B cell (primary cell): ENCODE results near the gene RNASE12. TPM values are rescaled to one million over a fixed set of nuclear protein-coding genes. Genes with fewer than 3 reads are reported as not detected.

Source experiments
- ATAC-seq: fragments of 200-7000 bp; cut with Tn5 transposase; one replicate; pipeline ENCODE4 v1.10.0; 2021; ENCODE audit warnings: low read depth, mild to moderate bottlenecking, moderate number of reproducible peaks, moderate library complexity
- CTCF ChIA-PET: fragments of 350-600 bp; sonication (Branson Sonifier 250); formaldehyde crosslinking; loops from one replicate; lab custom pipeline; 2021; ENCODE audit warnings: antibody characterized with exemption, inconsistent platforms; lab: Charles Lee
- POLR2A ChIA-PET: fragments of 350-600 bp; sonication (Branson Sonifier 250); formaldehyde crosslinking; loops from one replicate; lab custom pipeline; 2021; ENCODE audit warnings: antibody characterized with exemption; lab: Charles Lee
- DNase-seq: peaks from one replicate; pipeline ENCODE4 v3.0.0; 2013
- H2AFZ ChIP-seq: 2 replicates; pipeline ENCODE4 v1.6.1; 2012; ENCODE audit warnings: mild to moderate bottlenecking, low read depth, low read length; ENCODE audit not compliant: insufficient read depth, poor library complexity, severe bottlenecking
- H3K27ac ChIP-seq, 2 donors: 1 replicate in 1 of 2; 2 replicates in 1 of 2; pipeline ENCODE4 v1.5.1; 2012 to 2013; ENCODE audit warnings: low read length in 2 of 2, mild to moderate bottlenecking in 2 of 2, moderate library complexity in 1 of 2
- H3K27me3 ChIP-seq, 4 experiments: fragments of 200-600 bp in 1 of 4; sonication (generic) in 1 of 4; replicated peaks in 1 of 4; 1 replicate in 2 of 4; 2 replicates in 2 of 4; pipeline versions ENCODE4 v1.6.1 to v1.7.0; 2013 to 2016; ENCODE audit warnings: low read length in 3 of 4, mild to moderate bottlenecking in 2 of 4, mixed read lengths in 1 of 4, moderate library complexity in 1 of 4; ENCODE audit not compliant: insufficient read depth in 4 of 4, control insufficient read depth in 3 of 4; ENCODE audit errors: control extremely low read depth in 1 of 4
- H3K36me3 ChIP-seq, 2 experiments: replicated peaks in 1 of 2; 1 replicate in 1 of 2; 2 replicates in 1 of 2; pipeline versions ENCODE4 v1.6.1 to v1.7.1; 2013; ENCODE audit warnings: low read length in 1 of 2; ENCODE audit not compliant: insufficient read depth in 2 of 2, control insufficient read depth in 1 of 2; ENCODE audit errors: control extremely low read depth in 1 of 2, extremely low read depth in 1 of 2
- H3K4me1 ChIP-seq, 2 donors: fragments of 200-600 bp in 1 of 2; sonication (generic) in 1 of 2; 1 replicate in 1 of 2; 2 replicates in 1 of 2; pipeline versions ENCODE4 v1.5.1 to v1.6.1; 2013 to 2017; ENCODE audit warnings: low read length in 2 of 2; ENCODE audit not compliant: control insufficient read depth in 2 of 2, insufficient read depth in 2 of 2
- H3K4me2 ChIP-seq: replicated peaks from 2 replicates; pipeline ENCODE3; 2012; ENCODE audit warnings: mild to moderate bottlenecking, low read depth, low read length; ENCODE audit not compliant: poor library complexity, severe bottlenecking
- H3K4me3 ChIP-seq, 5 experiments: fragments of 200-600 bp in 1 of 5; sonication (generic) in 1 of 5; 1 replicate in 3 of 5; 2 replicates in 2 of 5; pipeline versions ENCODE4 v1.5.1 to v1.7.0; 2011 to 2016; ENCODE audit warnings: low read length in 4 of 5, mild to moderate bottlenecking in 4 of 5, low read depth in 2 of 5, control low read depth in 1 of 5, moderate library complexity in 1 of 5; ENCODE audit not compliant: insufficient read depth in 1 of 5; ENCODE audit errors: control extremely low read depth in 1 of 5, extremely low read depth in 1 of 5
- H3K79me2 ChIP-seq: fragments of 200-600 bp; sonication (generic); one replicate; pipeline ENCODE4 v1.6.0; 2016; ENCODE audit warnings: low read length; ENCODE audit not compliant: control insufficient read depth, insufficient read depth
- H3K9ac ChIP-seq: fragments of 200-600 bp; sonication (generic); 2 replicates; pipeline ENCODE4 v1.6.1; 2017; ENCODE audit warnings: mild to moderate bottlenecking, low read length, moderate library complexity
- H3K9me3 ChIP-seq, 3 donors: one replicate each; pipeline versions ENCODE4 v1.6.1 to v1.7.1; 2013; ENCODE audit warnings: low read length in 2 of 3; ENCODE audit not compliant: control insufficient read depth in 2 of 3, insufficient read depth in 1 of 3; ENCODE audit errors: control extremely low read depth in 1 of 3
- H4K20me1 ChIP-seq: 2 replicates; pipeline ENCODE4 v1.6.0; 2012; ENCODE audit warnings: mild to moderate bottlenecking, low read length; ENCODE audit not compliant: insufficient read depth, control insufficient read depth, poor library complexity, severe bottlenecking
- H3K27ac Mint-ChIP-seq: one replicate; pipeline ENCODE4 v1.8.0; 2021; ENCODE audit warnings: mixed read lengths
- H3K27me3 Mint-ChIP-seq: one replicate; pipeline ENCODE4 v1.8.0; 2021; ENCODE audit warnings: mixed read lengths
- H3K4me1 Mint-ChIP-seq: one replicate; pipeline ENCODE4 v1.8.0; 2021; ENCODE audit warnings: mixed read lengths
- H3K4me3 Mint-ChIP-seq: one replicate; pipeline ENCODE4 v1.8.0; 2021; ENCODE audit warnings: mixed read lengths
- H3K9me3 Mint-ChIP-seq: one replicate; pipeline ENCODE4 v1.8.0; 2022; ENCODE audit warnings: mixed read lengths; ENCODE audit not compliant: insufficient read depth
- EZH2 ChIP-seq: IDR thresholded peaks from 2 replicates; pipeline ENCODE4 v1.6.1; 2012; ENCODE audit warnings: borderline replicate concordance, low read depth, mild to moderate bottlenecking, moderate library complexity, low read length; ENCODE audit not compliant: insufficient read depth, poor library complexity, severe bottlenecking
- WGBS: methylation state at CpG from one replicate; pipeline ENCODE4 v1.1.5; 2013; ENCODE audit warnings: missing lambda C conversion rate; ENCODE audit not compliant: insufficient coverage; 5-methylcytosine and 5-hydroxymethylcytosine counted together
- intact Hi-C: fragments of 100-400 bp; cut with micrococcal nuclease; formaldehyde crosslinking; loops from one replicate; pipeline ENCODE4 v1.10.0; 2022
- polyA plus RNA-seq: library from polyadenylated mRNA; depleted of rRNA; stranded (reverse); fragments of >200 nt; gene quantifications from 2 replicates; pipeline ENCODE4 v1.2.3, GENCODE V29; 2012
- total RNA-seq, 2 donors: library from RNA; stranded (reverse); fragments of 120-200 nt in 1 of 2; gene quantifications; 1 replicate in 1 of 2; 2 replicates in 1 of 2; pipeline versions ENCODE4 v1.2.3 to v1.2.4, GENCODE V29; 2013 to 2022
- TF ChIP-seq, protein P1 (sequence below): fragments of 200-600 bp; IDR thresholded peaks from one replicate; pipeline ENCODE4 v1.8.0; 2022; ENCODE audit warnings: antibody characterized with exemption, mild to moderate bottlenecking

The RNASE12 gene
- total and polyA plus RNA-seq, 2 donors (not counting 1 experiment from before 2014, with no cell fraction given) = not detected

DNA sequence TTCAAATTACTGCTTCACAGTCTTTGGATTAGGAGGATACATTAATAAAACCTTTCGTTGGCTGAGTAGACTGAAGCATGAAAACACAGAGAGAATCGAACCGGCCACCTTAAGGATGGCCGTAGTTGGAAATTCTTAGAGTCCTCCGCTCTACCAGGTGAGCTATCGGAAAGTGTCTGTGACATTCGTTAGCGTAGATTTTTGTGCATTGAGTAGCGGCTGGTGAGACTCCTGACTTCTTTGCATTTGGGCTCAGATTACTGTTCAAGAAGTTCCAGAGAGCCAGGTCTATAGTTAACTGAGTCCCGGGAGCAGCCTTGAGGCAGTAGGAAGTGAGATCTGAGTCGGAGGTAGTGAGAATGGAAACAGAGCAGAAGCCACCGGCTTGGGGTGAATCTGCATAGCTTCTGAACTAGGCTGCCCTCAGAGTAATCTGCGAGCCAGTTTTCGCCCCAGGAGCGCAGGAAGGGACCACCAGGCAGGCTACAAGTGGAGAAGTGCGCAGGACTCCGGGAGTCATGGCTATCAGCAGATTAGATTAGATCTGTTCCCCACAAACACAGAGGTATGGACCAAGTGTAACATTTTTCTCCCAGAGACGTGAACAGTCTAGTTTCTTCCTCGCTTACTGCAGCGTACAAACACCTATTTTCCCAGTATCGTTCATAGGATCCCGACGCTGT, 39.3 kb upstream of the RNASE12 start:
- DNase-seq (peak; percentile 71), ATAC-seq (peak; percentile 8)
- peaks cover 63% of the 10 kb centered on the region for H3K4me1 Mint-ChIP-seq
- peak overlapping the region; percentile 80 for H3K27ac Mint-ChIP-seq
- H3K27me3 ChIP-seq = peaks cover 0 to 39% (median 13%) of the 10 kb centered on the region in 4 experiments
- peaks cover 34% of the 10 kb centered on the region for H3K27me3 Mint-ChIP-seq
- ChIA-PET POLR2A (interaction anchor here (0.6 to 1.7 kb wide), 3 partner anchors 11 to 20 kb away, joined by 5 to 8 read pairs (median 7); no protein-coding TSS in a partner anchor), CTCF (interaction anchor here (1.1 to 3.1 kb wide), 6 partner anchors 18 to 287 kb away, joined by 3 to 21 read pairs (median 10); partner anchors contain the start of gene PARP2)
- H2AFZ ChIP-seq = peak overlapping the region; percentile 47
- H3K9ac ChIP-seq = peak overlapping the region; percentile 65
- H3K36me3 ChIP-seq = no peaks in the 10 kb centered on the region
- peak overlapping the region in 1 of 2 donors; percentile 6 for H3K27ac ChIP-seq
- peaks cover 3 to 28% (median 5%) of the 10 kb centered on the region in 3 donors for H3K9me3 ChIP-seq
- TF ChIP-seq, protein P1, sequence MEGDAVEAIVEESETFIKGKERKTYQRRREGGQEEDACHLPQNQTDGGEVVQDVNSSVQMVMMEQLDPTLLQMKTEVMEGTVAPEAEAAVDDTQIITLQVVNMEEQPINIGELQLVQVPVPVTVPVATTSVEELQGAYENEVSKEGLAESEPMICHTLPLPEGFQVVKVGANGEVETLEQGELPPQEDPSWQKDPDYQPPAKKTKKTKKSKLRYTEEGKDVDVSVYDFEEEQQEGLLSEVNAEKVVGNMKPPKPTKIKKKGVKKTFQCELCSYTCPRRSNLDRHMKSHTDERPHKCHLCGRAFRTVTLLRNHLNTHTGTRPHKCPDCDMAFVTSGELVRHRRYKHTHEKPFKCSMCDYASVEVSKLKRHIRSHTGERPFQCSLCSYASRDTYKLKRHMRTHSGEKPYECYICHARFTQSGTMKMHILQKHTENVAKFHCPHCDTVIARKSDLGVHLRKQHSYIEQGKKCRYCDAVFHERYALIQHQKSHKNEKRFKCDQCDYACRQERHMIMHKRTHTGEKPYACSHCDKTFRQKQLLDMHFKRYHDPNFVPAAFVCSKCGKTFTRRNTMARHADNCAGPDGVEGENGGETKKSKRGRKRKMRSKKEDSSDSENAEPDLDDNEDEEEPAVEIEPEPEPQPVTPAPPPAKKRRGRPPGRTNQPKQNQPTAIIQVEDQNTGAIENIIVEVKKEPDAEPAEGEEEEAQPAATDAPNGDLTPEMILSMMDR = no peak
- TF ChIP-seq EZH2 = no peak
- intact Hi-C loops = loop anchor here (1.0 to 5.0 kb wide), 3 partner anchors 17 to 54 kb away; partner anchors contain the start of gene RNASE4
- WGBS = 4% methylated on average over 23 of the region's 23 CpGs
- H3K9me3 Mint-ChIP-seq = peaks cover 2% of the 10 kb centered on the region
- peak overlapping the region; percentile 88 for H3K4me2 ChIP-seq
- no peaks in the 10 kb centered on the region for H4K20me1 ChIP-seq
- peak overlapping the region; percentile 80 for H3K4me3 Mint-ChIP-seq
- peaks cover 47 to 48% of the 10 kb centered on the region in 2 donors for H3K4me1 ChIP-seq
- peak overlapping the region in 4 of 5 experiments; percentile 33 to 65 (median 46) for H3K4me3 ChIP-seq
- H3K79me2 ChIP-seq = no peaks in the 10 kb centered on the region
